Mesenchymal stem cell (in vitro differentiated cells and primary cell): ENCODE measurements around the gene ADAM10.

Experiments used
- DNase-seq: peaks from one replicate; pipeline ENCODE4 v3.0.0-alpha.2; 2013
- H2AFZ ChIP-seq: one replicate; pipeline ENCODE4 v1.6.1; 2013; ENCODE audit warnings: low read depth, mild to moderate bottlenecking, control low read depth, inconsistent platforms, low read length, moderate library complexity
- H2AK5ac ChIP-seq: 2 replicates; pipeline ENCODE4 v1.6.1; 2013; ENCODE audit warnings: low read length, moderate library complexity, mild to moderate bottlenecking, inconsistent platforms; ENCODE audit not compliant: severe bottlenecking
- H2BK120ac ChIP-seq: one replicate; pipeline ENCODE4 v1.6.1; 2013; ENCODE audit warnings: low read depth, mild to moderate bottlenecking, inconsistent platforms, low read length, moderate library complexity
- H2BK12ac ChIP-seq, 2 experiments: one replicate each; pipeline ENCODE4 v1.6.1; 2013; ENCODE audit warnings: inconsistent platforms in 2 of 2, low read length in 2 of 2, mild to moderate bottlenecking in 2 of 2, moderate library complexity in 2 of 2, control low read depth in 1 of 2
- H2BK15ac ChIP-seq: one replicate; pipeline ENCODE4 v1.6.1; 2013; ENCODE audit warnings: mild to moderate bottlenecking, low read depth, inconsistent platforms; ENCODE audit not compliant: poor library complexity, severe bottlenecking
- H2BK5ac ChIP-seq: 2 replicates; pipeline ENCODE4 v1.6.1; 2013; ENCODE audit warnings: low read depth, mild to moderate bottlenecking, low read length, control low read depth, inconsistent platforms; ENCODE audit not compliant: poor library complexity, severe bottlenecking
- H3K14ac ChIP-seq, 2 experiments: one replicate each; pipeline ENCODE4 v1.6.1; 2013; ENCODE audit warnings: inconsistent platforms in 2 of 2, low read length in 2 of 2, control low read depth in 1 of 2, mild to moderate bottlenecking in 1 of 2, moderate library complexity in 1 of 2
- H3K18ac ChIP-seq, 2 experiments: one replicate each; pipeline ENCODE4 v1.6.1; 2013; ENCODE audit warnings: inconsistent platforms in 2 of 2, low read length in 2 of 2, control low read depth in 1 of 2, low read depth in 1 of 2, mild to moderate bottlenecking in 1 of 2
- H3K23ac ChIP-seq, 2 experiments: one replicate each; pipeline ENCODE4 v1.6.1; 2013; ENCODE audit warnings: inconsistent platforms in 2 of 2, low read length in 2 of 2, mild to moderate bottlenecking in 2 of 2, moderate library complexity in 2 of 2, control low read depth in 1 of 2
- H3K27ac ChIP-seq: 2 replicates; pipeline ENCODE4 v1.5.1; 2013; ENCODE audit warnings: mild to moderate bottlenecking, moderate library complexity, low read length, control low read depth, inconsistent platforms; ENCODE audit not compliant: poor library complexity, severe bottlenecking
- H3K27me3 ChIP-seq, 2 experiments: 2 replicates each; pipeline versions ENCODE4 v1.6.1 to v1.7.0; 2013; ENCODE audit warnings: low read length in 2 of 2, mild to moderate bottlenecking in 2 of 2, moderate library complexity in 2 of 2, control low read depth in 1 of 2, inconsistent platforms in 1 of 2; ENCODE audit not compliant: control insufficient read depth in 1 of 2, insufficient read depth in 1 of 2
- H3K36me3 ChIP-seq, 2 experiments: 2 replicates each; pipeline versions ENCODE4 v1.6.1 to v1.7.0; 2013; ENCODE audit warnings: low read length in 2 of 2, control low read depth in 1 of 2, inconsistent platforms in 1 of 2, low read depth in 1 of 2, mild to moderate bottlenecking in 1 of 2; ENCODE audit not compliant: insufficient read depth in 2 of 2, control insufficient read depth in 1 of 2
- H3K4ac ChIP-seq, 2 experiments: one replicate each; pipeline ENCODE4 v1.6.1; 2013; ENCODE audit warnings: inconsistent platforms in 2 of 2, low read length in 2 of 2, mild to moderate bottlenecking in 2 of 2, moderate library complexity in 2 of 2, control low read depth in 1 of 2, low read depth in 1 of 2
- H3K4me1 ChIP-seq: 2 replicates; pipeline ENCODE4 v1.6.1; 2013; ENCODE audit warnings: low read depth, low read length, control low read depth; ENCODE audit not compliant: control insufficient read depth, insufficient read depth
- H3K4me2 ChIP-seq: 2 replicates; pipeline ENCODE4 v1.6.1; 2013; ENCODE audit warnings: low read length, mild to moderate bottlenecking, inconsistent platforms; ENCODE audit not compliant: poor library complexity, severe bottlenecking
- H3K4me3 ChIP-seq, 2 experiments: 2 replicates each; pipeline versions ENCODE4 v1.5.1 to v1.7.0; 2013; ENCODE audit warnings: low read length in 2 of 2, mild to moderate bottlenecking in 2 of 2, control low read depth in 1 of 2, low read depth in 1 of 2; ENCODE audit not compliant: insufficient read depth in 1 of 2
- H3K79me1 ChIP-seq: replicated peaks from 2 replicates; pipeline ENCODE4 v1.6.1; 2013; ENCODE audit warnings: mild to moderate bottlenecking, control low read depth, low read length, inconsistent platforms; ENCODE audit not compliant: poor library complexity, severe bottlenecking
- H3K9ac ChIP-seq: 2 replicates; pipeline ENCODE4 v1.7.0; 2013; ENCODE audit warnings: mild to moderate bottlenecking, low read length, moderate library complexity
- H3K9me3 ChIP-seq: 2 replicates; pipeline ENCODE4 v1.7.0; 2013; ENCODE audit warnings: mild to moderate bottlenecking, low read length; ENCODE audit not compliant: control insufficient read depth
- H4K8ac ChIP-seq: one replicate; pipeline ENCODE4 v1.6.1; 2013; ENCODE audit warnings: inconsistent platforms, mild to moderate bottlenecking, low read length, moderate library complexity
- H4K91ac ChIP-seq: one replicate; pipeline ENCODE4 v1.6.1; 2013; ENCODE audit warnings: mild to moderate bottlenecking, low read length, inconsistent platforms
- WGBS: methylation state at CpG from one replicate; pipeline ENCODE4 v1.1.7; 2013; ENCODE audit warnings: mixed read lengths; 5-methylcytosine and 5-hydroxymethylcytosine counted together

ADAM10 gene

DNA sequence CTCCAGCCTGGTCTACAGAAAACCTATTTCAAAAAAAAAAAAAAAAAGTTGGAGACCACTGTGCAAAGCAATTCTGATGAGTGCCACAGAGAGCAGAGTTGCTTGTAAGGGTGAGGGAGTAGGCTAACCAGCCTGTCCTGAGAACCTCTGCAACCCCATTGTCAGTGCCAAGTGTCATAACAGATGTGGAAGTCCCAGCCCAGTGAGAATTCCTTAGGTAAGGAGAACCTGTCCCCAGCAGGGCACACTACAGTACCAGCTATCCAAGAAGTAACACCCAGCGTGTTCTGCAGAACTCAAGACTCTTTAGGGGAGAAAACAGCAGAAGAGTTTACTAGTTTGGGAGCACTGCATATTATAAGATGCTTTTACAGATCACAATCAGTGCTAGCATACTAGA lies 161.4 kb downstream of the ADAM10 start:
- Histone ChIP-seq H3K36me3 (peaks cover 4 to 8% of the 10 kb centered on the region in 2 experiments), H2BK120ac (no peak overlapping the region), H2BK12ac (no peak overlapping the region), H3K4me2 (no peak overlapping the region), H3K27me3 (no peaks in the 10 kb centered on the region), H3K18ac (no peak overlapping the region), H3K14ac (no peak overlapping the region), H4K8ac (no peak overlapping the region), H3K9ac (no peak overlapping the region), H3K9me3 (peaks cover 9% of the 10 kb centered on the region), H3K27ac (no peak overlapping the region), H3K4ac (no peak overlapping the region), H3K23ac (no peak overlapping the region), H2AK5ac (no peak overlapping the region), H4K91ac (no peak overlapping the region), H2BK5ac (no peak overlapping the region), H3K4me1 (peaks cover 4% of the 10 kb centered on the region), H3K4me3 (no peak overlapping the region), H3K79me1 (no peaks in the 10 kb centered on the region), H2AFZ (no peak overlapping the region), H2BK15ac (no peak overlapping the region)
- 92% methylated on average over 1 of the region's 1 CpG for WGBS
- DNase-seq = no peak

DNA sequence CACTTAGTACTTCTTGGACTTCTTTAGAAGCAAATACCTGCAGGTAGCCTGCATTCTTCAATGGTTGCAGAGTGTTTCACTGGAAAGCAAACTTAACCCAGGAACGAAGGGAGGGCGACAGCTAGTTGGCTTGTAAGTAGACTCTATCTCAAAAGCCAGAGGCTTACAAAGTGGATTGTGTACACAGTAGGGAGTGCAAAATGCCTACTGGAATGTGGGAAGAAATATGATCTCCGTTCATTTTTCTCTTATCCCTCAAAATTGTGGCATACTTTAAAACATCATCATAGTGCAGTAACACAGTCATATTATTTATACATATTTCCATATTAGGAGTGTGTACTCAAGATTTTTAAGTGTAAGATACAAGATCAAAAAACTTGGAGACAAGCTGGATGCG lies 162.0 kb downstream of the ADAM10 start:
- Histone ChIP-seq H3K27me3 (no peaks in the 10 kb centered on the region), H2BK120ac (no peak overlapping the region), H4K8ac (no peak overlapping the region), H2BK12ac (no peak overlapping the region), H3K23ac (no peak overlapping the region), H3K9me3 (peaks cover 12% of the 10 kb centered on the region), H2BK5ac (no peak overlapping the region), H4K91ac (no peak overlapping the region), H3K4me1 (peaks cover 4% of the 10 kb centered on the region), H3K9ac (no peak overlapping the region), H2AK5ac (no peak overlapping the region), H3K4ac (no peak overlapping the region), H3K4me3 (no peak overlapping the region), H3K14ac (no peak overlapping the region), H3K18ac (no peak overlapping the region), H2AFZ (no peak overlapping the region), H3K27ac (no peak overlapping the region), H3K36me3 (peaks cover 3 to 8% of the 10 kb centered on the region in 2 experiments), H3K4me2 (no peak overlapping the region), H3K79me1 (no peaks in the 10 kb centered on the region), H2BK15ac (no peak overlapping the region)
- no peak for DNase-seq
- 97% methylated on average over 3 of the region's 4 CpGs for WGBS

DNA sequence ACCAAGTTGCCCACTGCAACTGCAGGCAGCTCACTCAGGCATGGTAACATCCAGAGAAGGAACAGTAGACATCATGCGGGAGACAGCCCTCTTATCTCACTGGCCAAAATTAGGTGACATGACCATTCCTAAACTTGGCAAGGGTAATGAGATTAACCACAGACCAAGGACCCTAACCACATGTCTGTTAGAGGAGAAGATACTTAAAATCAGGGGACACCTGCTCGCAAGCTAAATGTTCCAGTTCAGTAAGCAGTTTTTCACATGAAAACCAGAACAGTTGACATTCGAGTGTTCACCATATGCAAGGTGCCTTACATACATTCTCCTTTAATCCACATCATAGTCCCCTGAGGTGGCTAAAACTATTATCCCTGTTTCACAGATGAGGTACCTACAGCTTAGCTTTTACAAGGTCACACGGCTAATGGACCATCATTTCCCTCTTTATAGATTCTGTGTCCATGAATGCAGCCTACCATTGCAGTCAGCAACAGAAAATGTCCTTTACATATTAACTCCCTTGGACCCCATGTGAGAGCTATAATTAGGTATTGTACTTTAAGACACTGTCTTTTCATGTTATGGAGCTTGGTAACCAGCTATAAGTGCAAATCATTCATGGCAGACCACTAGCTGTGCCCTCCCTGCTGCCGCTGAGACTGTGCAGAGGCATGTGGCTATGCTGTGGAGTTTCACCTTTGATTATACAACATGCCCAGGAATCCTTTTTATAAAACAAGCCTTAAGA lies 163.6 kb downstream of the ADAM10 start:
- no peak overlapping the region for H3K18ac ChIP-seq
- H3K23ac ChIP-seq = no peak overlapping the region
- H2BK12ac ChIP-seq = no peak overlapping the region
- H2BK120ac ChIP-seq = no peak overlapping the region
- no peak overlapping the region for H2AK5ac ChIP-seq
- H3K36me3 ChIP-seq = peaks cover 0 to 3% of the 10 kb centered on the region in 2 experiments
- H2AFZ ChIP-seq = no peak overlapping the region
- no peaks in the 10 kb centered on the region for H3K27me3 ChIP-seq
- H3K4me1 ChIP-seq = peaks cover 4% of the 10 kb centered on the region
- no peak overlapping the region for H4K8ac ChIP-seq
- no peak for DNase-seq
- H3K27ac ChIP-seq = no peak overlapping the region
- H2BK5ac ChIP-seq = no peak overlapping the region
- H3K4ac ChIP-seq = no peak overlapping the region
- no peak overlapping the region for H3K4me2 ChIP-seq
- H3K79me1 ChIP-seq = no peaks in the 10 kb centered on the region
- H3K4me3 ChIP-seq = no peak overlapping the region
- H4K91ac ChIP-seq = no peak overlapping the region
- no peak overlapping the region for H2BK15ac ChIP-seq
- 96% methylated on average over 5 of the region's 5 CpGs for WGBS
- H3K9ac ChIP-seq = no peak overlapping the region
- H3K9me3 ChIP-seq = peaks cover 12% of the 10 kb centered on the region
- no peak overlapping the region for H3K14ac ChIP-seq

DNA sequence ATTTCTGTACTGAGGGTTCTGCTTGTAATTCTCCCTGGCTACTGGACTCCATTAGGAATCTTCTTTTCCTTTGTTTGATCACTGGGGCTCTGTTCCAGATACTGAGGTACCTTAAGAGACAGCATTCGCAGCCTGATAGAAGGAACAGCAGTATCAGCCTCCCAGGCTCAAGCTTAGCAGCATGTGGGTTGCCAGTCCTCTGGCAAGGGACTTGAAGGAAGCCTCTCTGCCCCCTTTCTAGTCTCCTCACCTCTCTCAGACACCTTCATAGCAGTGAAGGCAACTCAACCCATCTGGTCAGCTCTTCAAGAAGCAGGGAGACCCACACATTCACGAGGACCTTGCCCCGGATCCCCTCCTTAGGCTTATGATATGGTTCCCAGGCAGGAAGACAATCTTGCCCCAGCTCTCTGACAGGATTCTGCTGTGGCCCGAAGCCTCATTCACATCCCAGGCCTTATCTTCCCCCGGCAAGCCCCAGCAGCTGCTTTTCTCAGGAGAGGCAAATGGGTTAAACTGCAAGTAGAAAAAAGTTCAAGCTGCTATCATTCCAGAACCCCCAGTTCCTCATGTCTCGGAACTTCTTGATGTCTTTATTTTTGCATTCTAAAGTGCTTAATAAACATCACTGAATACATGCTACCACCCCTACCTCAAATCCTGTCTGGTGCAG lies 164.6 kb downstream of the ADAM10 start:
- Histone ChIP-seq H2AFZ (no peak overlapping the region), H3K9ac (no peak overlapping the region), H2BK5ac (no peak overlapping the region), H2BK120ac (no peak overlapping the region), H3K4ac (no peak overlapping the region), H3K79me1 (no peaks in the 10 kb centered on the region), H3K4me3 (no peak overlapping the region), H4K8ac (no peak overlapping the region), H3K9me3 (peaks cover 12% of the 10 kb centered on the region), H3K23ac (no peak overlapping the region), H3K27ac (no peak overlapping the region), H4K91ac (no peak overlapping the region), H3K18ac (no peak overlapping the region), H2BK12ac (no peak overlapping the region), H3K4me1 (peaks cover 4% of the 10 kb centered on the region), H3K36me3 (peaks cover 0 to 3% of the 10 kb centered on the region in 2 experiments), H3K14ac (no peak overlapping the region), H3K4me2 (no peak overlapping the region), H2BK15ac (no peak overlapping the region), H2AK5ac (peak overlapping the region; percentile 10), H3K27me3 (no peaks in the 10 kb centered on the region)
- 82% methylated on average over 6 of the region's 6 CpGs for WGBS
- DNase-seq = no peak
